CD4-positive, CD25-positive, alpha-beta regulatory T cell (primary cell): ENCODE results near the gene CIBAR2. TPM values are rescaled to one million over a fixed set of nuclear protein-coding genes. Genes with fewer than 3 reads are reported as not detected.
A peak's percentile ranks its signal among the peaks of the same experiment; 100 is the strongest.

ENCODE experiments used
- ATAC-seq, 2 donors: fragments of 150-1000 bp; cut with Tn5 transposase; one replicate each; pipeline ENCODE4 v1.10.0; 2021; ENCODE audit warnings: low read depth in 2 of 2, moderate number of reproducible peaks in 2 of 2, moderate library complexity in 1 of 2
- DNase-seq, 3 donors: peaks; one replicate each; pipeline versions ENCODE4 v3.0.0 to v3.0.0-alpha.2; 2012 to 2022; ENCODE audit warnings: mixed read lengths in 1 of 3
- H3K27ac ChIP-seq: one replicate; pipeline ENCODE4 v1.7.0; 2013; ENCODE audit warnings: mild to moderate bottlenecking, low read length; ENCODE audit not compliant: insufficient read depth, poor library complexity, severe bottlenecking
- H3K27me3 ChIP-seq: one replicate; pipeline ENCODE4 v1.7.0; 2013; ENCODE audit warnings: low read length; ENCODE audit not compliant: control insufficient read depth, insufficient read depth
- H3K36me3 ChIP-seq: one replicate; pipeline ENCODE4 v1.7.0; 2013; ENCODE audit warnings: mild to moderate bottlenecking, low read length, moderate library complexity; ENCODE audit not compliant: control insufficient read depth, insufficient read depth
- H3K4me1 ChIP-seq: 2 replicates; pipeline ENCODE4 v1.7.0; 2013; ENCODE audit warnings: mild to moderate bottlenecking, low read length; ENCODE audit not compliant: insufficient read depth, control insufficient read depth, poor library complexity, severe bottlenecking
- H3K4me3 ChIP-seq: one replicate; pipeline ENCODE4 v1.7.0; 2013; ENCODE audit warnings: low read depth, mild to moderate bottlenecking, low read length, moderate library complexity
- H3K9me3 ChIP-seq, 2 experiments: 1 replicate in 1 of 2; 2 replicates in 1 of 2; pipeline ENCODE4 v1.7.0; 2013; ENCODE audit warnings: low read length in 2 of 2, mild to moderate bottlenecking in 1 of 2, moderate library complexity in 1 of 2; ENCODE audit not compliant: control insufficient read depth in 2 of 2
- H3K27ac Mint-ChIP-seq, 3 donors: one replicate each; pipeline ENCODE4 v1.8.0; 2020 to 2022; ENCODE audit warnings: mild to moderate bottlenecking in 3 of 3, mixed read lengths in 3 of 3, moderate library complexity in 2 of 3
- H3K27me3 Mint-ChIP-seq: one replicate; pipeline ENCODE4 v1.8.0; 2022; ENCODE audit warnings: mild to moderate bottlenecking, mixed read lengths
- H3K36me3 Mint-ChIP-seq: one replicate; pipeline ENCODE4 v1.8.0; 2020; ENCODE audit warnings: mixed read lengths
- H3K4me1 Mint-ChIP-seq, 4 donors: one replicate each; pipeline ENCODE4 v1.8.0; 2020 to 2022; ENCODE audit warnings: mixed read lengths in 4 of 4, mild to moderate bottlenecking in 1 of 4
- H3K4me3 Mint-ChIP-seq, 4 donors: one replicate each; pipeline ENCODE4 v1.8.0; 2020 to 2022; ENCODE audit warnings: mild to moderate bottlenecking in 4 of 4, mixed read lengths in 4 of 4, moderate library complexity in 3 of 4
- H3K9me3 Mint-ChIP-seq, 7 donors: one replicate each; pipeline ENCODE4 v1.8.0; 2020 to 2022; ENCODE audit warnings: mixed read lengths in 7 of 7, mild to moderate bottlenecking in 3 of 7, moderate library complexity in 2 of 7
- polyA plus RNA-seq, 4 donors: library from polyadenylated mRNA; unstranded; fragments of 300-500 nt; fragmentation: Illumina TruSeq; gene quantifications; one replicate each; pipeline ENCODE4 v1.2.3, GENCODE V29; 2021
- total RNA-seq: library from RNA; stranded (reverse); gene quantifications from one replicate; pipeline ENCODE4 v1.2.3, GENCODE V29; 2022

The CIBAR2 gene
- total and polyA plus RNA-seq, 5 donors from 2014 or later = not detected

DNA sequence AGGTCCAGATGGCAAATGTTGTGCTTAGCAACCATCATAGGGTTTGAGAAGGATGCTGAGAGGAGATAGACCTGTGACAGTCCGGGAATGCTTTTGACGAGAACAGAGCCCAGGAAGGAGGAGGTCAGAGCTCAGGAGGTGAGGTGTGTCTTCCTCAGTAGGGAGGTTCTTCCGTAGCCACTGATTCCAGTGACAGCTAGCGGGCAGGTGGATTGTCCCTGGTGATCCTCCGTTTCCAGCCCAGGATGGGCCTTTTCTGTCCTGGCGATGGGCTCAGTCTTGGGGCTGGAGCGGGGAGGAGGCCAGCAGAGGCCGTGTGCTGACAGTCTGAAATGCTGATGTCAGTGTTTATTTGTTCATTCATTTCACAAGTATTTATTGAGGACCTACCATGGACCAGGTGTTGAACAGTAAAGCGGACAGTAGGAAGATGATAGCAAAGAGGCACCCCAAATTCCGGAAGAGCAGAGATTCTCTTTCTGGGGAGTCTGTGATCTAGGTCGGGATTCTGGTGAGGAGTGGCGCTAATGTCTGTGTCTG is 45.9 kb downstream of the CIBAR2 start:
- no peak overlapping the region for H3K4me3 Mint-ChIP-seq
- peaks cover 5% of the 10 kb centered on the region for H3K36me3 ChIP-seq

GRCh38 chr16:85065099-85065498 is 47.2 kb downstream of the CIBAR2 start:
- Histone ChIP-seq H3K36me3 (peaks cover 3% of the 10 kb centered on the region), H3K27me3 (no peaks in the 10 kb centered on the region), H3K4me1 (no peaks in the 10 kb centered on the region), H3K27ac (no peak overlapping the region), H3K9me3 (no peaks in the 10 kb centered on the region), H3K4me3 (no peak overlapping the region)
- peaks cover 17% of the 10 kb centered on the region for H3K36me3 Mint-ChIP-seq
- ATAC-seq = no peak
- no peaks in the 10 kb centered on the region for H3K27me3 Mint-ChIP-seq
- H3K27ac Mint-ChIP-seq = no peak overlapping the region
- H3K4me3 Mint-ChIP-seq = no peak overlapping the region
- no peak for DNase-seq
- no peaks in the 10 kb centered on the region for H3K9me3 Mint-ChIP-seq
- H3K4me1 Mint-ChIP-seq = peaks cover 0 to 3% (median 0%) of the 10 kb centered on the region in 4 donors

More for the DNA sequence above, 45.9 kb downstream of the CIBAR2 start:
- Mint-ChIP-seq H3K36me3 (peaks cover 21% of the 10 kb centered on the region), H3K4me1 (peaks cover 0 to 3% (median 0%) of the 10 kb centered on the region in 4 donors), H3K9me3 (no peaks in the 10 kb centered on the region), H3K27me3 (no peaks in the 10 kb centered on the region), H3K27ac (peak overlapping the region in 1 of 3 donors; percentile 55)
- no peaks in the 10 kb centered on the region for H3K27me3 ChIP-seq
- H3K9me3 ChIP-seq = no peaks in the 10 kb centered on the region
- no peak for ATAC-seq
- H3K4me3 ChIP-seq = no peak overlapping the region
- DNase-seq = no peak
- H3K27ac ChIP-seq = no peak overlapping the region
- no peaks in the 10 kb centered on the region for H3K4me1 ChIP-seq

- Mint-ChIP-seq H3K36me3 (peaks cover 17% of the 10 kb centered on the region), H3K9me3 (no peaks in the 10 kb centered on the region), H3K27ac (no peak overlapping the region), H3K4me3 (no peak overlapping the region), H3K27me3 (no peaks in the 10 kb centered on the region), H3K4me1 (peaks cover 0 to 3% (median 0%) of the 10 kb centered on the region in 4 donors)
- Histone ChIP-seq H3K36me3 (no peaks in the 10 kb centered on the region), H3K9me3 (no peaks in the 10 kb centered on the region), H3K4me1 (no peaks in the 10 kb centered on the region), H3K27me3 (no peaks in the 10 kb centered on the region), H3K4me3 (no peak overlapping the region), H3K27ac (no peak overlapping the region)
- DNase-seq = no peak
- no peak for ATAC-seq
Measured at GRCh38 chr16:85064186-85064585, 48.1 kb downstream of the CIBAR2 start.

GRCh38 chr16:85062845-85063244 is 49.4 kb downstream of the CIBAR2 start:
- Histone ChIP-seq H3K36me3 (no peaks in the 10 kb centered on the region), H3K9me3 (no peaks in the 10 kb centered on the region), H3K27me3 (no peaks in the 10 kb centered on the region), H3K4me1 (no peaks in the 10 kb centered on the region), H3K27ac (no peak overlapping the region), H3K4me3 (no peak overlapping the region)
- Mint-ChIP-seq H3K27ac (peak overlapping the region in 1 of 3 donors; percentile 46), H3K36me3 (peaks cover 17% of the 10 kb centered on the region), H3K4me1 (peaks cover 0 to 3% (median under 1%) of the 10 kb centered on the region in 4 donors), H3K27me3 (no peaks in the 10 kb centered on the region), H3K4me3 (no peak overlapping the region), H3K9me3 (no peaks in the 10 kb centered on the region)
- DNase-seq (no peak), ATAC-seq (no peak)

DNA sequence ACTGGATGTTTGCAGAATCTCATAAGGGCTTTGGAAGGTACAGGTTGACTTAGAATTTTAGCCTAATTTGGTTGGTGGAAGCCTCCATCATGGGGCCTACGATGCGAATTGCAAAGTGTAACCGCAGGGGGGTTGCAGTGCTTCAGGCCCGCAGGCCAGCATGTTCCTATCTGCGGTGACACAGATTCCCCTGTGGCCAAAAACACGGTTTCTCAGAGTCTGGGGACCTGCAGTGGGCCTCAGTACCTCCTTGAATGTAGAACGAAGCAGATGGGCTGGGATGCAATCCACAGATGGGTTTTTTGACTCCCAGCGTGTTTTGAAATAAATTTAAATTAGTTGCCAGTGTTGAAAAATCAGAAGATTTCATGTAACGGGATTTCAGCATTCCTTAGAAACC is 49.9 kb downstream of the CIBAR2 start:
- no peak overlapping the region for H3K27ac ChIP-seq
- no peak overlapping the region for H3K4me3 Mint-ChIP-seq

GRCh38 chr16:85061566-85061965 is 50.7 kb downstream of the CIBAR2 start:
- Histone ChIP-seq H3K9me3 (no peaks in the 10 kb centered on the region), H3K27me3 (no peaks in the 10 kb centered on the region), H3K4me1 (peaks cover 3% of the 10 kb centered on the region), H3K36me3 (no peaks in the 10 kb centered on the region), H3K27ac (no peak overlapping the region), H3K4me3 (no peak overlapping the region)
- no peaks in the 10 kb centered on the region for H3K9me3 Mint-ChIP-seq
- peaks cover 0 to 11% (median 4%) of the 10 kb centered on the region in 4 donors for H3K4me1 Mint-ChIP-seq
- peak in 1 of 2 donors; percentile 24 for ATAC-seq
- H3K4me3 Mint-ChIP-seq = no peak overlapping the region
- peaks cover 16% of the 10 kb centered on the region for H3K36me3 Mint-ChIP-seq
- H3K27me3 Mint-ChIP-seq = no peaks in the 10 kb centered on the region
- no peak for DNase-seq
- H3K27ac Mint-ChIP-seq = peak overlapping the region in 2 of 3 donors; percentile 49 to 68

More for the DNA sequence above, 49.9 kb downstream of the CIBAR2 start:
- H3K36me3 Mint-ChIP-seq = peaks cover 17% of the 10 kb centered on the region
- Histone ChIP-seq H3K9me3 (no peaks in the 10 kb centered on the region), H3K36me3 (no peaks in the 10 kb centered on the region), H3K27me3 (no peaks in the 10 kb centered on the region), H3K4me1 (no peaks in the 10 kb centered on the region), H3K4me3 (no peak overlapping the region)
- H3K27me3 Mint-ChIP-seq = no peaks in the 10 kb centered on the region
- H3K27ac Mint-ChIP-seq = peak overlapping the region in 2 of 3 donors; percentile 46 to 68
- no peaks in the 10 kb centered on the region for H3K9me3 Mint-ChIP-seq
- peaks cover 0 to 4% (median 2%) of the 10 kb centered on the region in 4 donors for H3K4me1 Mint-ChIP-seq
- ATAC-seq (no peak), DNase-seq (no peak)

DNA sequence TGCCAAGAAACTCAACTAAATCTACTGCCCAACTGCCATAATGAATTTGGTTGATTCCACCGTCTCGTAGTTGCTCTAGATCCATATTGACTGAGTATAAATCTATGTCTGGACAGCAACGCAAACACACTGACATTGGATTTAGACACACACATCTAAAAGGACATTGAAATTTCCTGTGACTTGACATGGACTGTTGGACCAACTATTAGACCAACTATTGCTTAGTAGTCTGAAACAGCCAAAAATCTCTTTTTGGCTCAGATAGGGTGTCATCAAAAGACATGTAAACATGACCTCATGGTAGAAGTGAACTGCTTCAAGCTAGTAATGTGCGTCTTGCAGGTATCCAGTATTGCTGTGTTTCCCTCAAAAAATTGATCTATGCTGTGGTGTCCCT is 53.4 kb downstream of the CIBAR2 start:
- no peak overlapping the region for H3K27ac Mint-ChIP-seq
- H3K36me3 Mint-ChIP-seq = peaks cover 4% of the 10 kb centered on the region
- DNase-seq (no peak), ATAC-seq (no peak)
- Histone ChIP-seq H3K4me3 (no peak overlapping the region), H3K36me3 (no peaks in the 10 kb centered on the region), H3K9me3 (no peaks in the 10 kb centered on the region), H3K4me1 (peaks cover 22% of the 10 kb centered on the region), H3K27ac (no peak overlapping the region), H3K27me3 (no peaks in the 10 kb centered on the region)
- no peaks in the 10 kb centered on the region for H3K9me3 Mint-ChIP-seq
- H3K4me1 Mint-ChIP-seq = peaks cover 6 to 29% (median 14%) of the 10 kb centered on the region in 4 donors
- H3K27me3 Mint-ChIP-seq = no peaks in the 10 kb centered on the region
- H3K4me3 Mint-ChIP-seq = no peak overlapping the region

DNA sequence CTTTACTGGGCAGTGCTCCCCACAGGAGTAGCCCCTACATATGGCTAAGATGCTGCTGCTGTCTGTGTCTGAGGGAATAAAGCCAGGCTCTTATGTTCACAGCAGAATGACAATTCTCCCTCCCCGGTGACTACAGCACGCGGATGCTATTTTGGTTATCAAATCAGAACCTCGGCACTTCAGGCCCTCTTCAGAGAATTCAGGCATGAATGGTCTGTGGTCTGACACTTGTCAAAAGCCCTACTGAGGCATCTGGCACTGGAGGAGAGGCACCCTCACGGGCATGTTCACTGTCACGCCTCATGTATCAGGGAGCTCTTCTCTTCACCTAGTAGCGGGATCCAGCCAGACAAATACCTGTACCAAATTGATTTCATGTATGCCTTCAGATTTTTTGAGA is 54.3 kb downstream of the CIBAR2 start:
- Histone ChIP-seq H3K9me3 (no peaks in the 10 kb centered on the region), H3K27me3 (no peaks in the 10 kb centered on the region), H3K36me3 (no peaks in the 10 kb centered on the region), H3K4me1 (peaks cover 22% of the 10 kb centered on the region), H3K4me3 (no peak overlapping the region), H3K27ac (no peak overlapping the region)
- Mint-ChIP-seq H3K4me3 (no peak overlapping the region), H3K27me3 (no peaks in the 10 kb centered on the region), H3K36me3 (peaks cover 8% of the 10 kb centered on the region), H3K27ac (peak overlapping the region in 2 of 3 donors; percentile 86 to 93), H3K4me1 (peaks cover 6 to 29% (median 15%) of the 10 kb centered on the region in 4 donors), H3K9me3 (no peaks in the 10 kb centered on the region)
- ATAC-seq (no peak), DNase-seq (no peak)
